Neural cell (in vitro differentiated cells): ENCODE results near the gene SAMD4A. TPM values are rescaled to one million over a fixed set of nuclear protein-coding genes. Genes with fewer than 3 reads are reported as not detected.

Source experiments
- H2AFZ ChIP-seq: fragments of 200-600, 300-800 bp; sonication (generic), shearing (Covaris generic); 2 replicates; pipeline ENCODE4 v1.6.0; 2014; ENCODE audit warnings: low read depth, mild to moderate bottlenecking, antibody characterized with exemption, low read length, moderate library complexity
- H3F3A ChIP-seq: fragments of 200-600 bp; shearing (Covaris generic); 2 replicates; pipeline ENCODE4 v1.6.1; 2016; ENCODE audit warnings: mild to moderate bottlenecking, moderate library complexity, mixed read lengths, antibody characterized with exemption, low read length; ENCODE audit not compliant: insufficient read depth, poor library complexity, severe bottlenecking
- H3K27ac ChIP-seq: fragments of 200-600, 300-800 bp; sonication (generic), shearing (Covaris generic); 2 replicates; pipeline ENCODE4 v1.5.1; 2014; ENCODE audit warnings: mild to moderate bottlenecking, low read length, moderate library complexity
- H3K27me3 ChIP-seq: fragments of 300-800, 200-600 bp; sonication (generic), shearing (Covaris generic); 2 replicates; pipeline ENCODE4 v1.6.0; 2014; ENCODE audit warnings: mild to moderate bottlenecking, low read depth, low read length, moderate library complexity; ENCODE audit not compliant: insufficient read depth
- H3K36me3 ChIP-seq: fragments of 300-800, 200-600 bp; sonication (generic), shearing (Covaris generic); 2 replicates; pipeline ENCODE4 v1.5.1; 2014; ENCODE audit warnings: mild to moderate bottlenecking, antibody characterized with exemption, low read length, moderate library complexity; ENCODE audit not compliant: insufficient read depth
- H3K4me2 ChIP-seq: fragments of 300-800, 200-600 bp; sonication (generic), shearing (Covaris generic); 2 replicates; pipeline ENCODE4 v1.6.0; 2014; ENCODE audit warnings: mild to moderate bottlenecking, low read length
- H3K4me3 ChIP-seq: fragments of 300-800, 200-600 bp; sonication (generic), shearing (Covaris generic); 2 replicates; pipeline ENCODE4 v1.5.1; 2014; ENCODE audit warnings: mild to moderate bottlenecking, low read length, moderate library complexity
- H3K79me2 ChIP-seq: fragments of 200-600 bp; shearing (Covaris generic); replicated peaks from 2 replicates; pipeline ENCODE4 v1.6.0; 2014; ENCODE audit warnings: mild to moderate bottlenecking, low read length, moderate library complexity; ENCODE audit not compliant: insufficient read depth
- H3K9ac ChIP-seq: fragments of 300-800, 200-600 bp; sonication (generic), shearing (Covaris generic); 2 replicates; pipeline ENCODE4 v1.6.1; 2016; ENCODE audit warnings: mild to moderate bottlenecking, low read length, mixed read lengths
- H3K9me2 ChIP-seq: fragments of 200-600 bp; shearing (Covaris generic); 2 replicates; pipeline ENCODE4 v1.6.1; 2016; ENCODE audit warnings: mild to moderate bottlenecking, low read length, mixed read lengths; ENCODE audit not compliant: insufficient read depth
- H3K9me3 ChIP-seq: fragments of 200-600, 300-800 bp; sonication (generic), shearing (Covaris generic); 2 replicates; pipeline ENCODE4 v1.6.1; 2016; ENCODE audit warnings: mild to moderate bottlenecking, mixed run types, low read length, moderate library complexity, mixed read lengths
- H4K20me1 ChIP-seq: fragments of 200-600 bp; shearing (Covaris generic); 2 replicates; pipeline ENCODE4 v1.6.1; 2016; ENCODE audit warnings: mild to moderate bottlenecking, mixed run types; ENCODE audit not compliant: insufficient read depth
- EP300 ChIP-seq: fragments of 450-650 bp; conservative IDR thresholded peaks from 2 replicates; pipeline ENCODE4 v1.6.1; 2014; ENCODE audit warnings: antibody characterized with exemption, mild to moderate bottlenecking, moderate library complexity; ENCODE audit not compliant: poor library complexity, severe bottlenecking
- EZH2 ChIP-seq: fragments of 200-600, 300-800 bp; shearing (Covaris generic), sonication (generic); IDR thresholded peaks from 2 replicates; pipeline ENCODE4 v1.6.1; 2014; ENCODE audit warnings: antibody characterized with exemption, low read length, borderline replicate concordance, mild to moderate bottlenecking; ENCODE audit not compliant: insufficient read depth, poor library complexity, severe bottlenecking
- MXI1 ChIP-seq: fragments of 450-650 bp; conservative IDR thresholded peaks from 2 replicates; pipeline ENCODE4 v1.6.1; 2014; ENCODE audit warnings: antibody characterized with exemption, mild to moderate bottlenecking; ENCODE audit not compliant: poor library complexity, severe bottlenecking
- POLR2AphosphoS5 ChIP-seq: IDR thresholded peaks from 2 replicates; pipeline ENCODE4 v1.6.1; 2012
- RAD21 ChIP-seq: fragments of 450-650 bp; conservative IDR thresholded peaks from 2 replicates; pipeline ENCODE4 v1.6.1; 2014; ENCODE audit warnings: antibody characterized with exemption, mild to moderate bottlenecking, moderate library complexity
- SMC3 ChIP-seq: fragments of 450-650 bp; conservative IDR thresholded peaks from 2 replicates; pipeline ENCODE4 v1.6.1; 2014; ENCODE audit warnings: antibody characterized with exemption, mild to moderate bottlenecking, moderate library complexity; ENCODE audit not compliant: poor library complexity
- TAF1 ChIP-seq: IDR thresholded peaks from 2 replicates; pipeline ENCODE4 v1.6.1; 2012; ENCODE audit warnings: low read depth
- polyA plus RNA-seq: library from polyadenylated mRNA; depleted of rRNA; stranded (reverse); fragments of >200 nt; gene quantifications from 2 replicates; pipeline ENCODE4 v1.2.3, GENCODE V29; 2014
- TF ChIP-seq, protein P1 (sequence below): IDR thresholded peaks from 2 replicates; pipeline ENCODE4 v1.6.1; 2012; ENCODE audit warnings: borderline replicate concordance
- TF ChIP-seq, protein P2 (sequence below): fragments of 450-650 bp; IDR thresholded peaks from 2 replicates; pipeline ENCODE4 v1.5.1; 2014; ENCODE audit warnings: antibody characterized with exemption, mild to moderate bottlenecking, moderate library complexity; ENCODE audit not compliant: poor library complexity, severe bottlenecking

The SAMD4A gene
- polyA plus RNA-seq, 1 donor from 2014 or later = 1.0 TPM

DNA sequence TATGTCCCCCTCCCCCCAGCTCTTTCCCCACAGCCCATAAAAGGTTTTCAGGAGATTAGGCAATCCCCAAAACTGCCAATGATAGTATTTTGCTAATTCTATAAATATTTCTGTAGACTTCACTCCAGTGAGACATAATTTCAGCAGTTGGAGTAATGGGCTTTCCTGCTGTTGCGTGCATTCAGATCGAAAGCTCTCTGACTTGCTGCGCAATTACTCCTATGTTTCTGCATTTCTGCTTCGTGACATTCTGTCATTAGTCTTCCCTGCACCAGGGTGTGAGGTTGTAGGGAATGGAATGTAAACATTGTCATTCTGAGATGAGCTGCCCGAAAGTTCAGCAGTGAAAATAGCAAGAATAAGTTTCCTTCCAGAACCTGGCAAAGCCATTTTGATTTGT lies 58.2 kb downstream of the SAMD4A start:
- Histone ChIP-seq H3K36me3 (no peaks in the 10 kb centered on the region), H3K27me3 (no peaks in the 10 kb centered on the region), H3K9me3 (no peaks in the 10 kb centered on the region), H3K9ac (no peak overlapping the region), H3F3A (peaks cover 4% of the 10 kb centered on the region), H3K9me2 (no peaks in the 10 kb centered on the region), H2AFZ (no peak overlapping the region), H3K4me2 (no peak overlapping the region), H3K79me2 (no peaks in the 10 kb centered on the region), H3K4me3 (peak overlapping the region; percentile 36), H3K27ac (no peak overlapping the region), H4K20me1 (no peaks in the 10 kb centered on the region)
- TF ChIP-seq, protein P1, sequence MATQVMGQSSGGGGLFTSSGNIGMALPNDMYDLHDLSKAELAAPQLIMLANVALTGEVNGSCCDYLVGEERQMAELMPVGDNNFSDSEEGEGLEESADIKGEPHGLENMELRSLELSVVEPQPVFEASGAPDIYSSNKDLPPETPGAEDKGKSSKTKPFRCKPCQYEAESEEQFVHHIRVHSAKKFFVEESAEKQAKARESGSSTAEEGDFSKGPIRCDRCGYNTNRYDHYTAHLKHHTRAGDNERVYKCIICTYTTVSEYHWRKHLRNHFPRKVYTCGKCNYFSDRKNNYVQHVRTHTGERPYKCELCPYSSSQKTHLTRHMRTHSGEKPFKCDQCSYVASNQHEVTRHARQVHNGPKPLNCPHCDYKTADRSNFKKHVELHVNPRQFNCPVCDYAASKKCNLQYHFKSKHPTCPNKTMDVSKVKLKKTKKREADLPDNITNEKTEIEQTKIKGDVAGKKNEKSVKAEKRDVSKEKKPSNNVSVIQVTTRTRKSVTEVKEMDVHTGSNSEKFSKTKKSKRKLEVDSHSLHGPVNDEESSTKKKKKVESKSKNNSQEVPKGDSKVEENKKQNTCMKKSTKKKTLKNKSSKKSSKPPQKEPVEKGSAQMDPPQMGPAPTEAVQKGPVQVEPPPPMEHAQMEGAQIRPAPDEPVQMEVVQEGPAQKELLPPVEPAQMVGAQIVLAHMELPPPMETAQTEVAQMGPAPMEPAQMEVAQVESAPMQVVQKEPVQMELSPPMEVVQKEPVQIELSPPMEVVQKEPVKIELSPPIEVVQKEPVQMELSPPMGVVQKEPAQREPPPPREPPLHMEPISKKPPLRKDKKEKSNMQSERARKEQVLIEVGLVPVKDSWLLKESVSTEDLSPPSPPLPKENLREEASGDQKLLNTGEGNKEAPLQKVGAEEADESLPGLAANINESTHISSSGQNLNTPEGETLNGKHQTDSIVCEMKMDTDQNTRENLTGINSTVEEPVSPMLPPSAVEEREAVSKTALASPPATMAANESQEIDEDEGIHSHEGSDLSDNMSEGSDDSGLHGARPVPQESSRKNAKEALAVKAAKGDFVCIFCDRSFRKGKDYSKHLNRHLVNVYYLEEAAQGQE = peak; percentile 40
- TF ChIP-seq EZH2 (no peak), MXI1 (no peak), POLR2AphosphoS5 (peak; percentile 60), EP300 (peak; percentile 65), RAD21 (no peak), TAF1 (no peak), SMC3 (no peak)
- TF ChIP-seq, protein P2, sequence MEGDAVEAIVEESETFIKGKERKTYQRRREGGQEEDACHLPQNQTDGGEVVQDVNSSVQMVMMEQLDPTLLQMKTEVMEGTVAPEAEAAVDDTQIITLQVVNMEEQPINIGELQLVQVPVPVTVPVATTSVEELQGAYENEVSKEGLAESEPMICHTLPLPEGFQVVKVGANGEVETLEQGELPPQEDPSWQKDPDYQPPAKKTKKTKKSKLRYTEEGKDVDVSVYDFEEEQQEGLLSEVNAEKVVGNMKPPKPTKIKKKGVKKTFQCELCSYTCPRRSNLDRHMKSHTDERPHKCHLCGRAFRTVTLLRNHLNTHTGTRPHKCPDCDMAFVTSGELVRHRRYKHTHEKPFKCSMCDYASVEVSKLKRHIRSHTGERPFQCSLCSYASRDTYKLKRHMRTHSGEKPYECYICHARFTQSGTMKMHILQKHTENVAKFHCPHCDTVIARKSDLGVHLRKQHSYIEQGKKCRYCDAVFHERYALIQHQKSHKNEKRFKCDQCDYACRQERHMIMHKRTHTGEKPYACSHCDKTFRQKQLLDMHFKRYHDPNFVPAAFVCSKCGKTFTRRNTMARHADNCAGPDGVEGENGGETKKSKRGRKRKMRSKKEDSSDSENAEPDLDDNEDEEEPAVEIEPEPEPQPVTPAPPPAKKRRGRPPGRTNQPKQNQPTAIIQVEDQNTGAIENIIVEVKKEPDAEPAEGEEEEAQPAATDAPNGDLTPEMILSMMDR = no peak

DNA sequence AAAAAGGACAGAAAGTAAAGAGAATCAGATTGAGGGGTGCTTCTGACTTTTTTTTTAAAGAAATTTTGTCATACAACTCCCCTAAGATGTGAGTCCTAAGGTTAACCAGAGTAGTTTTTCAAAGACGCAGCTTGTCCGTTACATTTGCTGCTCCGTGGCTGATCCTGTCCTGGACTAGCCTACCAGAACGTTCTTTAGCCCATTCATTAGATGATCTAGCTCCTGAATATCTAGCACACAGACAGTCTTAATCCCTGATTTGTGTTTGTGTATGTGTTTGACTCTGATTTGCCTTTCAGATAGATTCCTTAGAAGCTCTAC lies 60.3 kb downstream of the SAMD4A start:
- Histone ChIP-seq H2AFZ (no peak overlapping the region), H3K79me2 (no peaks in the 10 kb centered on the region), H3K4me2 (no peak overlapping the region)

More for the DNA sequence above, 60.3 kb downstream of the SAMD4A start:
- TF ChIP-seq, protein P2 = no peak
- TF ChIP-seq EZH2 (no peak), POLR2AphosphoS5 (no peak), RAD21 (no peak)
- TF ChIP-seq, protein P1 = no peak
- no peaks in the 10 kb centered on the region for H4K20me1 ChIP-seq
- H3K27ac ChIP-seq = no peak overlapping the region
- H3K9me2 ChIP-seq = no peaks in the 10 kb centered on the region
- no peaks in the 10 kb centered on the region for H3K9me3 ChIP-seq
- no peaks in the 10 kb centered on the region for H3K36me3 ChIP-seq
- no peak overlapping the region for H3K4me3 ChIP-seq
- H3K9ac ChIP-seq = no peak overlapping the region
- H3K27me3 ChIP-seq = no peaks in the 10 kb centered on the region
- H3F3A ChIP-seq = peaks cover 4% of the 10 kb centered on the region
